ENCODE results near the gene AFF2. TPM values are rescaled to one million over a fixed set of nuclear protein-coding genes. Genes with fewer than 3 reads are reported as not detected.

The AFF2 gene
- total RNA-seq, 1 experiment from 2014 or later: 231 TPM

DNA sequence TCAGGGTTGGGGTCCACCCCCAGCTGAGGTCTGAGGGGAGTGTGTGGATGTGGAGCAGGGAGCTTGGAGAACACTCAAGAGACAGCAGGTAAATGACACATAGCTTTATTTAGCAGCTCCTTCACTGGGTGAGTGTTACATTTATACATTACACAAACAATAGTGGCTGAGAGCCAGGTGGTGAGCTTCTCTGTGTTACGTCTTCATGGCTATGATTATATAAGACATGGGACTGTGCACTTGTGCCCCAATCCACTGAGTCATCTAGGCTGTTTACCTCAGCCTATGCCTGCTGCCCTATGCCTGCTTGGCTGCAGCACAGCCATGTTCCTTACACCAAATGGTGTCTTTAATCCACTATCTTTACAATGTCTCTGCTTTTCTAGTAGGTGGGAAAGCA lies 459.6 kb downstream of the AFF2 start:
- no peaks in the 10 kb centered on the region for H3K9me3 ChIP-seq (ENCODE audit: low read length)
- H3K36me3 ChIP-seq (ENCODE audit: insufficient read depth, low read length): peaks cover 21% of the 10 kb centered on the region
- H3K4me2 ChIP-seq (ENCODE audit: low read depth, low read length, poor library complexity, severe bottlenecking): no peak overlapping the region
- no peak overlapping the region for H3K9ac ChIP-seq (ENCODE audit: low read length)
- no peak overlapping the region for H2AFZ ChIP-seq (ENCODE audit: low read length)
- no peaks in the 10 kb centered on the region for H3K4me1 ChIP-seq (ENCODE audit: low read length)
- DNase-seq: no peak
- no peaks in the 10 kb centered on the region for H3K27me3 ChIP-seq (ENCODE audit: low read length)
- no peaks in the 10 kb centered on the region for H3K79me2 ChIP-seq (ENCODE audit: low read length)
- H4K20me1 ChIP-seq (ENCODE audit: insufficient read depth, low read depth, low read length): no peaks in the 10 kb centered on the region
- H3K9me2 ChIP-seq (replicated peaks; ENCODE audit: insufficient read depth, low read length): no peaks in the 10 kb centered on the region
- H3K27ac ChIP-seq (ENCODE audit: low read length): no peak overlapping the region
- no peak overlapping the region for H3K4me3 ChIP-seq (ENCODE audit: low read length)

DNA sequence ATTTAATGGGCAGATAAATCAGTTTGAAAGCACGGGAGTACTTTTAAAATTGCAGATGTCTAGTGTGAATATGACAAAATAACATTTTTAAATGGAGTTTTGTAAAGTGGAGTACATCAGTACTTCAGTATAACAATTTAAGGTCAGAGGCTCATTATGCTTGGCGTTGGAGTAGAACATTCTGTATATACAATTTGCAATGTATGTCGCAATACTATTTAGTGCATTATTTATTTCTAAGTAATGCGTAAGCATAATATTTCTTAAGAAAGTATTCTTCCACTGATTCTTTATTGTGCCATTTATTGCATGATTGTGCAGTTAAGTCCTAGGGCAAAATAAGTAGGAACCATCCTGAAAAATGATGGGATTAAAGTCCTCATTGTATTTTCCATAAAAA lies 461.6 kb downstream of the AFF2 start:
- no peak for DNase-seq
- H3K4me2 ChIP-seq (ENCODE audit: low read depth, low read length, poor library complexity, severe bottlenecking): no peak overlapping the region
- no peaks in the 10 kb centered on the region for H3K27me3 ChIP-seq (ENCODE audit: low read length)
- H3K9me2 ChIP-seq (replicated peaks; ENCODE audit: insufficient read depth, low read length): no peaks in the 10 kb centered on the region
- no peak overlapping the region for H3K9ac ChIP-seq (ENCODE audit: low read length)
- H3K4me1 ChIP-seq (ENCODE audit: low read length): no peaks in the 10 kb centered on the region
- H3K4me3 ChIP-seq (ENCODE audit: low read length): no peak overlapping the region
- H3K9me3 ChIP-seq (ENCODE audit: low read length): no peaks in the 10 kb centered on the region
- H3K36me3 ChIP-seq (ENCODE audit: insufficient read depth, low read length): peaks cover 29% of the 10 kb centered on the region
- H3K79me2 ChIP-seq (ENCODE audit: low read length): no peaks in the 10 kb centered on the region
- H2AFZ ChIP-seq (ENCODE audit: low read length): no peak overlapping the region
- no peak overlapping the region for H3K27ac ChIP-seq (ENCODE audit: low read length)
- no peaks in the 10 kb centered on the region for H4K20me1 ChIP-seq (ENCODE audit: insufficient read depth, low read depth, low read length)

GRCh38 chrX:148976571-148977400 lies 476.4 kb downstream of the AFF2 start:
- Histone ChIP-seq H3K9me2 (replicated peaks; ENCODE audit: insufficient read depth, low read length) (no peaks in the 10 kb centered on the region), H2AFZ (ENCODE audit: low read length) (no peak overlapping the region), H3K9ac (ENCODE audit: low read length) (no peak overlapping the region), H3K9me3 (ENCODE audit: low read length) (no peaks in the 10 kb centered on the region), H4K20me1 (ENCODE audit: insufficient read depth, low read depth, low read length) (no peaks in the 10 kb centered on the region), H3K27ac (ENCODE audit: low read length) (no peak overlapping the region), H3K36me3 (ENCODE audit: insufficient read depth, low read length) (peaks cover 4% of the 10 kb centered on the region; the same call in 1 of the 2 replicates), H3K27me3 (ENCODE audit: low read length) (no peaks in the 10 kb centered on the region), H3K4me2 (ENCODE audit: low read depth, low read length, poor library complexity, severe bottlenecking) (no peak overlapping the region), H3K4me3 (ENCODE audit: low read length) (no peak overlapping the region), H3K4me1 (ENCODE audit: low read length) (no peaks in the 10 kb centered on the region), H3K79me2 (ENCODE audit: low read length) (no peaks in the 10 kb centered on the region)
- no peak for DNase-seq

GRCh38 chrX:148979786-148980185 lies 479.4 kb downstream of the AFF2 start:
- Histone ChIP-seq H3K4me3 (ENCODE audit: low read length) (no peak overlapping the region), H3K27me3 (ENCODE audit: low read length) (no peaks in the 10 kb centered on the region), H3K79me2 (ENCODE audit: low read length) (no peaks in the 10 kb centered on the region), H3K4me1 (ENCODE audit: low read length) (peaks cover 6% of the 10 kb centered on the region), H3K9me2 (replicated peaks; ENCODE audit: insufficient read depth, low read length) (no peaks in the 10 kb centered on the region), H2AFZ (ENCODE audit: low read length) (no peak overlapping the region), H4K20me1 (ENCODE audit: insufficient read depth, low read depth, low read length) (no peaks in the 10 kb centered on the region), H3K36me3 (ENCODE audit: insufficient read depth, low read length) (peaks cover 4% of the 10 kb centered on the region; the same call in 1 of the 2 replicates), H3K9me3 (ENCODE audit: low read length) (no peaks in the 10 kb centered on the region), H3K9ac (ENCODE audit: low read length) (no peak overlapping the region), H3K27ac (ENCODE audit: low read length) (no peak overlapping the region), H3K4me2 (ENCODE audit: low read depth, low read length, poor library complexity, severe bottlenecking) (no peak overlapping the region)
- DNase-seq: no peak

- Histone ChIP-seq H3K4me1 (ENCODE audit: low read length) (peaks cover 6% of the 10 kb centered on the region), H3K36me3 (ENCODE audit: insufficient read depth, low read length) (peaks cover 8% of the 10 kb centered on the region; the same call in 1 of the 2 replicates), H3K27me3 (ENCODE audit: low read length) (no peaks in the 10 kb centered on the region), H3K9ac (ENCODE audit: low read length) (no peak overlapping the region), H3K9me2 (replicated peaks; ENCODE audit: insufficient read depth, low read length) (no peaks in the 10 kb centered on the region), H3K9me3 (ENCODE audit: low read length) (no peaks in the 10 kb centered on the region), H3K4me2 (ENCODE audit: low read depth, low read length, poor library complexity, severe bottlenecking) (no peak overlapping the region), H4K20me1 (ENCODE audit: insufficient read depth, low read depth, low read length) (no peaks in the 10 kb centered on the region), H3K27ac (ENCODE audit: low read length) (no peak overlapping the region), H2AFZ (ENCODE audit: low read length) (no peak overlapping the region), H3K4me3 (ENCODE audit: low read length) (no peak overlapping the region), H3K79me2 (ENCODE audit: low read length) (no peaks in the 10 kb centered on the region)
- DNase-seq: no peak
Observed at GRCh38 chrX:148984238-148984637, 483.8 kb downstream of the AFF2 start.

- H3K4me2 ChIP-seq (ENCODE audit: low read depth, low read length, poor library complexity, severe bottlenecking): no peak overlapping the region
- no peaks in the 10 kb centered on the region for H3K9me3 ChIP-seq (ENCODE audit: low read length)
- no peak overlapping the region for H2AFZ ChIP-seq (ENCODE audit: low read length)
- H3K79me2 ChIP-seq (ENCODE audit: low read length): no peaks in the 10 kb centered on the region
- no peak overlapping the region for H3K4me3 ChIP-seq (ENCODE audit: low read length)
- H3K9ac ChIP-seq (ENCODE audit: low read length): no peak overlapping the region
- H3K27ac ChIP-seq (ENCODE audit: low read length): no peak overlapping the region
- peaks cover 11% of the 10 kb centered on the region for H3K4me1 ChIP-seq (ENCODE audit: low read length)
- no peaks in the 10 kb centered on the region for H3K9me2 ChIP-seq (replicated peaks; ENCODE audit: insufficient read depth, low read length)
- no peaks in the 10 kb centered on the region for H3K27me3 ChIP-seq (ENCODE audit: low read length)
- H4K20me1 ChIP-seq (ENCODE audit: insufficient read depth, low read depth, low read length): no peaks in the 10 kb centered on the region
- H3K36me3 ChIP-seq (ENCODE audit: insufficient read depth, low read length): peaks cover 11% of the 10 kb centered on the region
- no peak for DNase-seq
Observed at GRCh38 chrX:148991502-148991901, 491.1 kb downstream of the AFF2 start.

- Histone ChIP-seq H4K20me1 (ENCODE audit: insufficient read depth, low read depth, low read length) (no peaks in the 10 kb centered on the region), H3K4me3 (ENCODE audit: low read length) (no peak overlapping the region; the same call in 1 of the 2 replicates), H3K27ac (ENCODE audit: low read length) (no peak overlapping the region), H3K9me3 (ENCODE audit: low read length) (no peaks in the 10 kb centered on the region), H3K9me2 (replicated peaks; ENCODE audit: insufficient read depth, low read length) (no peaks in the 10 kb centered on the region), H2AFZ (ENCODE audit: low read length) (0 out of 2 replicates have a peak overlapping the region, but pooled peaks have one; percentile 8), H3K79me2 (ENCODE audit: low read length) (no peaks in the 10 kb centered on the region), H3K4me2 (ENCODE audit: low read depth, low read length, poor library complexity, severe bottlenecking) (peak overlapping the region; percentile 16), H3K9ac (ENCODE audit: low read length) (0 out of 2 replicates have a peak overlapping the region, but pooled peaks have one; percentile 19), H3K27me3 (ENCODE audit: low read length) (no peaks in the 10 kb centered on the region), H3K4me1 (ENCODE audit: low read length) (peaks cover 18% of the 10 kb centered on the region), H3K36me3 (ENCODE audit: insufficient read depth, low read length) (peaks cover 10% of the 10 kb centered on the region)
- peak; percentile 61 for DNase-seq
Observed at GRCh38 chrX:148995661-148996060, 495.2 kb downstream of the AFF2 start.

GRCh38 chrX:149002320-149002719 lies 501.9 kb downstream of the AFF2 start:
- H4K20me1 ChIP-seq (ENCODE audit: insufficient read depth, low read depth, low read length): no peaks in the 10 kb centered on the region
- no peak overlapping the region for H3K27ac ChIP-seq (ENCODE audit: low read length)
- H2AFZ ChIP-seq (ENCODE audit: low read length): no peak overlapping the region
- H3K79me2 ChIP-seq (ENCODE audit: low read length): no peaks in the 10 kb centered on the region
- no peaks in the 10 kb centered on the region for H3K9me3 ChIP-seq (ENCODE audit: low read length)
- no peaks in the 10 kb centered on the region for H3K27me3 ChIP-seq (ENCODE audit: low read length)
- no peak overlapping the region for H3K9ac ChIP-seq (ENCODE audit: low read length)
- H3K4me2 ChIP-seq (ENCODE audit: low read depth, low read length, poor library complexity, severe bottlenecking): no peak overlapping the region
- peaks cover 38% of the 10 kb centered on the region for H3K4me1 ChIP-seq (ENCODE audit: low read length)
- no peaks in the 10 kb centered on the region for H3K9me2 ChIP-seq (replicated peaks; ENCODE audit: insufficient read depth, low read length)
- no peaks in the 10 kb centered on the region for H3K36me3 ChIP-seq (ENCODE audit: insufficient read depth, low read length)
- no peak for DNase-seq
- no peak overlapping the region for H3K4me3 ChIP-seq (ENCODE audit: low read length)
